OCI-LY3 (cell line): Measurements from ENCODE around the gene AGRN.

Experiments used
- EZH2phosphoT487 ChIP-seq: fragments of 200-600 bp; shearing (Covaris generic); IDR thresholded peaks from 2 replicates; pipeline ENCODE4 v1.6.1; 2018; ENCODE audit warnings: antibody characterized with exemption, mixed run types, low read depth
- TF ChIP-seq, protein P1 (sequence below): fragments of 200-600, 300-600 bp; sonication (generic); IDR thresholded peaks from 2 replicates; pipeline ENCODE4 v1.5.1; 2014; ENCODE audit warnings: antibody characterized with exemption, low read length, low read depth

GRCh38 chr1:1080122-1080757 is 60.3 kb downstream of the AGRN start:
- TF ChIP-seq, protein P1, sequence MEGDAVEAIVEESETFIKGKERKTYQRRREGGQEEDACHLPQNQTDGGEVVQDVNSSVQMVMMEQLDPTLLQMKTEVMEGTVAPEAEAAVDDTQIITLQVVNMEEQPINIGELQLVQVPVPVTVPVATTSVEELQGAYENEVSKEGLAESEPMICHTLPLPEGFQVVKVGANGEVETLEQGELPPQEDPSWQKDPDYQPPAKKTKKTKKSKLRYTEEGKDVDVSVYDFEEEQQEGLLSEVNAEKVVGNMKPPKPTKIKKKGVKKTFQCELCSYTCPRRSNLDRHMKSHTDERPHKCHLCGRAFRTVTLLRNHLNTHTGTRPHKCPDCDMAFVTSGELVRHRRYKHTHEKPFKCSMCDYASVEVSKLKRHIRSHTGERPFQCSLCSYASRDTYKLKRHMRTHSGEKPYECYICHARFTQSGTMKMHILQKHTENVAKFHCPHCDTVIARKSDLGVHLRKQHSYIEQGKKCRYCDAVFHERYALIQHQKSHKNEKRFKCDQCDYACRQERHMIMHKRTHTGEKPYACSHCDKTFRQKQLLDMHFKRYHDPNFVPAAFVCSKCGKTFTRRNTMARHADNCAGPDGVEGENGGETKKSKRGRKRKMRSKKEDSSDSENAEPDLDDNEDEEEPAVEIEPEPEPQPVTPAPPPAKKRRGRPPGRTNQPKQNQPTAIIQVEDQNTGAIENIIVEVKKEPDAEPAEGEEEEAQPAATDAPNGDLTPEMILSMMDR = no peak
- no peak for TF ChIP-seq EZH2phosphoT487
